GM18507 (cell line): ENCODE data around the gene TAF12.
A peak's percentile ranks its signal among the peaks of the same experiment; 100 is the strongest.
"Not testable (repeated sequence)": the region's sequence is repeated elsewhere in the genome, so short reads cannot be mapped to it uniquely, and the experiment has no call there.

ENCODE experiments used
- DNase-seq: peaks from one replicate; pipeline ENCODE4 v3.0.0; 2011; ENCODE audit warnings: low read depth; ENCODE audit not compliant: insufficient read length; ENCODE audit errors: extremely low spot score
- FAIRE-seq: peaks from 2 replicates; lab custom pipeline; 2011; peaks lifted over from hg19 to GRCh38; lab: Jason Lieb, UNC

Gene TAF12

DNA sequence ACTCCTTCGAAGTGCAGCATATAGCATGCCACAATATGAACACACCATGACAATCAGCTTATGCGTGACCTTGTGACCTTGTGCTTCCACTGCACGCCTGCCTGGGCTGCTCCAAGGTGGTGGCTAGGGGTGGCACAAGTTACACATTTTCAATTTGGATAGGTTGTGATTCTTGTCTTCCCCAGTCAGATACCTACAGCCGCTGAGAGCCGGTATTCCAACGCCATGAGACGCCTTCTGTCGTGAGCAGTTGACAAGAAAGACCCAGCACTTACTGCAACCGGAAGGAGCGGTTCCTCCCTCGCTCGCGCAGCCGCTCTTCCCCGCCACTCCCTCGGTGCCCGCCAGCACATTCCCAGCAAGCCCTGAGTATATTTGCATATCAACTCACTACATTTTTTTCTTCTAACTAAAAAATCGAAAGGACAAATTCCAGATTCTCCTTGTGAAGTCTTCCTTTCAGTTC, 5.2 kb upstream of the TAF12 start:
- FAIRE-seq: peak; percentile 95
- peak; percentile 74 for DNase-seq

DNA sequence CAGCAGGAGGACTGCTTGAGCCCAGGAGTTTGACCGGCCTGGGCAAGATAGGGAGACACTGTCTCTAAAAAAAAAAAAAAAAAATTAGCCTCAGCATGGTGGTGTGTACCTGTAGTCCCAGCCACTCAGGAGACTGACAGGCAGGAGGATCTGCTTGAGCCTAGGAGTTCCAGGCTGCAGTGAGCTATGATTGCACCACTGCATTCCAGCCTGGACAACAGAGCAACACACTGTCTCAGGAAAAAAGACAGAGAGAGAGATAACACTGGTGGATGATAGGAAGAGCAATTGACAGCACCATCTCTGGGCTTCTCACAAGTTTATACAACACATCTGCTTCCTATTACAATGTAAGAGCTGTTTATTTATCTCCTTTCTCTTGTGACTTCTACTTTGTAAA, 3.2 kb upstream of the TAF12 start:
- no peak for DNase-seq
- FAIRE-seq: no peak

DNA sequence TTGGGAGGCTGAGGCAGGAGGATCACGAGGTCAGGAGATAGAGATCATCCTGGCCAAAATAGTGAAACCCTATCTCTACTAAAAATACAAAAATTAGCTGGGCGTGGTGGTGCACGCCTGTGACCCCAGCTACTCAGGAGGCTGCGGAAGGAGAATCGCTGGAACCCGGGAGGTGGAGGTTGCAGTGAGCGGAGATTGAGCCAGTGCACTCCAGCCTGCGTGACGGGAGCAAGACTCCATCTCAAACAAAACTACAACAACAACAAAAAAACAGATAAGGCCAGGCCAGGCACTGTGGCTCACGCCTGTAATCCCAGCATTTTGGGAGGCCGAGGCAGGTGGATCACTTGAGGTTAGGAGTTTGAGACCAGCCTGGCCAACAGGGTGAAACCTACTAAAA, 2.5 kb upstream of the TAF12 start:
- not testable (repeated sequence) for FAIRE-seq, DNase-seq

DNA sequence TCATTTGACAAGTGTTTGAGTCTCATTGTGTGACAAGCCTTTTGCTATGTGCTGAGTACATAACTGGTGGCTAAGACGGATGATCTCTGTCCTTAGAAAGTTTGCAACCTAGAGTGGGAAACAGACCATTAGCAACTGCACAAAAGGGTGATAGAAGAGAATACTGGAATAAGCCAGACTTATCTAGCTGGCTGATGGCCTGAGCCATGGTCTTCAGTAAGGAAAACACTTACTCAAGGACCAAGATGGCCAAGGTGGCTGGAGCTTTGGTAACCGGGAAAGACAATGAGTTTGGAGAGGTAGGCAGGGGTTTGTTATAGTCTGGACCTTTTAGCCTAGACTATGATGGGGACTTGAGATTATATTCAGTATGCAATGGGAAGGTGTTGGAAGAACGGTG, 1.6 kb upstream of the TAF12 start:
- no peak for FAIRE-seq
- DNase-seq: no peak

DNA sequence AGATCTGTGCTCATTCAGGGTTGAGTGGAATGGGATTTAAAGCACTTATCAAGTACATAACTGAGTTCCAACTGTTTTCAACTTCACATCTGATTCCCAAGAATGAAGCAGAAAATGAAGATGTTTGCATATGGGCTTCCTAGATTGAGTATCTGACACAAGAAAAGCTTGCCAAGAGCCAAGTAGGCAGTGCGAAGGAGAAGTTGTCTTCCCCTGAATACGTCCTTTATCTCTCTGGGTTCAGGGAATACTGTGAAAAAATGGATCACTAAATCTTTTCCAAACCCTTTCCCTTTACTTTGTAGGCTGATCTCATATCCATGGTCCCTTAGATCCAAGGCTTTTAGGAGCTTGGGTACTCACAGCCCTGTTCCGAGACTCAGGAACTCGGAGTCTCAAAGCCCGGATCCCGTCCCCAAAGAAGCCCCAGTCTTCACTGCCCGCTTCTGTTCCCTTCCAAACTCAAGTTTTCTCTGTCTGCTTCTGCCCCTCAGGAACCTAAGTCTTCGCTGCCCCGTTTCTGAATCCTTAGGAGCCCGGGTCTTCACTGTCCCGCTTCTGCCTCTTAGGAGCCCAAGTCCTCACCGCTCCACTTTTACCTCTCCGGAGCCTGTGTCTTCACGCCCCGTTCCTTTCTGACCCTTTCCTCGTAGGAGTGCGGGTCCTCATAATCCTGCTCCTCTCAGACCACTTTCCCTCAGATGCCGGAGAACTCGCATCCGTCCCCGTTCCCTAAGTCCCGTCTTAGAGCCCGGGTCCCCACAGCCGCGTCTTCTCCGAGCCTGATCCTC, 616 bp downstream of the TAF12 start:
- FAIRE-seq (no peak), DNase-seq (no peak)

DNA sequence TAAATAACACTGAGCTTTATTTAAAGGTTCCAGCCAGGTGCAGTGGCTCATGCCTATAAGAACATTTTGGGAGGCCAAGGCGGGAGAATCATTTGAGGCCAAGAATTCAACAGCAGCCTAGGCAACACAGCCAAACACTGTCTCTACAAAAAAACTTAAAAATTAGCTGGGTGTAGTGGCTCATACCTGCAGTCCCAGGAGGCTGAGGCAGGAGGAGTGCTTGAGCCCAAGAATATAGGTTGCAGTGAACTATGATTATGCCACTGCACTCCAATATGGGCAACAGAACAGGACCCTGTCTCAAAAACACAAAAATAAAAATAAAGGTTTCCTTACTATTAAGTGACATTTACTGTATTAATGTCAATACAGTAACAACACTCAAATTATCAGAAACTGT, 2.1 kb downstream of the TAF12 start:
- FAIRE-seq: peak; percentile 35
- no peak for DNase-seq

DNA sequence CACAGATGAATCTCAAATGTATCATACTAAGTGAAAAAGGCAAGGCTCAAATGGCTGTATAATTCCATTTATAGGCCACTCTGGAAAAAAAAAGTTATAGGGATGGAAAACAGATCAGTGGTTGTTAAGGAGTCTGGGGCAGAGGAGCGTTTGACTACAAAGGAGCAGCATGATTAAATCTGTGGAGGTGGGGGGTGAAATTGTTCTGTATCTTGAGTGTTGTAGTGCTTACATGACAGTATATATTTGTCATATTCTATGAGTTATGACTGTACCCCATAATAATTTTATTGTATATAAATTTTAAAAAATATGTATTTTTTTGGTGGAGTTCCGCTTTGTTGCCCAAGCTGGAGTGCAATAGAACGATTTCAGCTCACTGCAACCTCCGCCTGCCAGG, 10.3 kb downstream of the TAF12 start:
- FAIRE-seq (no peak), DNase-seq (no peak)

DNA sequence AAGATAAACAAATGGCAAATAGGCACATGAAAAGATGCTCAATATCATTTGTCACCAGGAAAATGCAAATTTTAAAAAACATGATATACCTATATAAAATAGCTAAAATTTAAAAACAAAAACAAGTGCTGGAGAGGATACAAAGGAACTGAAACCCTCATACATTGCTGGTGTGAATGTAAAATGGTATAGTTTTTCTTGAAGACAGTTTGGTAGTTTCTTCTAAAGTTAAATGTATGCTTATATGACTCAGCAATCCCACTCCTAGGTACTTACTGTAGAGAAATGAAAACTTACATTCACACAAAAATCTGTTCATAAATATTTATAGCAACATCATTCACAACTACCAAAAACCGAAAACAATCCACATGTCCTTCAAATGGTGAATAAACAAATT, 11.2 kb downstream of the TAF12 start:
- peak; percentile 74 for FAIRE-seq
- no peak for DNase-seq

DNA sequence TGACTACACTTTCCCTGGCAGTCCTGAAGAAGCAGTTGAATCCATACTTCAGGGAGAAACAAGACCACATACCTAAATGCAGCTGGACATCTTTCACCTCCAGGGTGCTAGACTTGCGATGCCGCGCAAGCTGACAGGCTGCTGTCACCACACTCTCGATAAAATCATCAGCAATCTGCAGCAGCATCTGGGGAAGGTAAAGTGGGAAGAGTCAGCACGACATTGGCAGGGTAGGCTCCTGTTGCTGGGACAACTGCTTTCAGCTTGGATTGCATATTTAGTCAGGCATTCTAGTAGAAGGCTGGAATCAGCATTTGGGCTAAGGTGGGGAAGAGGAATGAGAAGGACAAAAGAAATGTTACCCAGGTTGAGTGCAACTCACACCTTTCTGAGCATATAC, 29.7 kb downstream of the TAF12 start:
- FAIRE-seq (no peak), DNase-seq (no peak)

DNA sequence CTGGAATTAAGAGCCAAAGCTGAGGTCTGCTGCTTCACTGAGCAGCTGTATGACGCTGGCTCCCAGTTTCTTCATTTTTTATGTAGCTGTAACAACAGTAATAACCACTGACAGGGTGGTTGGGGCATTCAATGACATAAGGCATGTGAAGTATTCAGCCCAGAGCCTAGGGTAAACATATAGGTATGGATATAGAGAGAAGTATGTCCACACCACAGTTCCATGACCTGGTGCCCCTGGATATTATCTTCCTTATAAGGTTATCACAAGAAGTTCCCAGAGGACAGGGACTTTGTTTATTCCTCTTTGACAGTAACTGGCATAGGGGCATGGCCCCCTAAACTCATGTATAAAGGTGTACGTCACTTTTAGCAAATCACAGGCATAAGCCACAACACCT, 36.1 kb downstream of the TAF12 start:
- FAIRE-seq (no peak), DNase-seq (no peak)

DNA sequence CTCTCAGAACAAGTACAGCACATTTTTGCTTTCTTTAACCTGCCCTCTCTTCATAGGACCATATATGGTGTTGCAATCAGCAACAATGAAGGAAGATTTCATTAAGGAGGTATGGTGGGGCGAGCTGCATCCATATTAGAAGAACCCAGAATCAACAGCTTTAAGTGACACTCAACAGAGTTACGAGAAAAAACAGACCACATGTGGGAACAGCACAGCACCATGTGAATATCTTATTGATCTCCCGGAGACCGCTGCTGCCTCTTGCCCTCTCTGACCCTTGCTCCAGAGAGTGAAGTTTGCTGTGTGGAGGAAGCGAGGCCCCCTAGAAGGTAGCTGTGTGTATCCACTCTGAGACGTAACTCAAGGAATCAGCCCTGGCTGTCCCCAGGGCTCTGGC, 37.9 kb downstream of the TAF12 start:
- FAIRE-seq (no peak), DNase-seq (no peak)

DNA sequence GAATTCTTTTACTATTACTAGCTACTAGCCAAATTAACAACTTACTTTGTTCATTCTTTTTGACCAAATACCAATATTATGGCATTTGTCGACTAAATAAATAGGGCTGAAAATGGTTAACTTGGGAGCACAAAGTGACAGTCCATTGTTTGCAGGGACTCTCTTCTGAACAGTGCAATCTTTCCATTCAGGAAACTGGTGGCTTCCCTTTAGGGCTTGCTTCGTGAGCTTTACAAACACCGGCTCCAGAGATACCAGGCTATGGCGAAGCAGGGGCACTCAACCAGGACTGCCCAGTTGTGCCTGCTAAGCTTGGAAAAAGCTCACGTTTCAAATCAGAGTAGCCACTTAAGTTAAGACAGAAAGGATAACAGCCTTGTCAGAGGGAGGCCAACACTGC, 38.5 kb downstream of the TAF12 start:
- no peak for FAIRE-seq
- DNase-seq: no peak

DNA sequence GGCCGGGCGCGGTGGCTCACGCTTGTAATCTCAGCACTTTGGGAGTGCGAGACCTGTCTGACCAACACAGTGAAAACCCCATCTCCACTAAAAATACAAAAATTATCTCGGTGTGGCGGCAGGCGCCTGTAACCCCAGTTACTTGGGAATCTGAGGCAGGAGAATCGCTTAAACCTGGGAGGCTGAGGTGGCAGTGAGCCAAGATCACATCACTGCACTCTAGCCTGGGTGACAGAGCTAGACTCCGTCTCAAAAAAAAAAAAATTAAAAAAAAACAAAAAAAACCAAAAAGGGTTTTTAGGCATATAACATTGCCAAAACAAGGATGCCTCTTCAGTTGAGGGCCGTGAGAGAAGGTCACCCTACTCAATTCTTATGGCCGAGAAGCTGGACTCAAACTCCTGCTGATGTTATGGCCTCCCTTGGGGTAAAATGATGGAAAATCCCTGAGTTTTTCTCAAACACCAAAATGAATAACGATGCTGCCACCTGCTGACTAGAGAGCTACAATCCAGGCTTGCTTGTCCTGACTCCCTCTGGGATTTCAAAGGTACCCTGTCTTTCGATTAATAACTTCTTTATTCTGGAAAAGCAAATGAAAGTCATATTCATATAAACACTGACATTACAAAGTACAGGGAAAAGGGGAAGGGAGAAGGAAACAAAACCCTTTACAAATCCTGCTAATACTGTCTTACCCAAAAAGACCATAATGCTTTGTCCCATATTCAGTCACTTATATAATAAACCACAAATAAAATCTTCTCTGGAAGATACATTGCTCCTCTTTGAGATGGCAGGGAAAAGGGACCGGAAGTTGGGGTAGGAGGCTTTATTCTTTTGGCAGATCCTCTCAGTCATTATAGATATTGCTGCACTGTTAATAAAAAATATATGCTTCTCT, 40.1 kb downstream of the TAF12 start:
- peak; percentile 83 for FAIRE-seq
- no peak for DNase-seq

DNA sequence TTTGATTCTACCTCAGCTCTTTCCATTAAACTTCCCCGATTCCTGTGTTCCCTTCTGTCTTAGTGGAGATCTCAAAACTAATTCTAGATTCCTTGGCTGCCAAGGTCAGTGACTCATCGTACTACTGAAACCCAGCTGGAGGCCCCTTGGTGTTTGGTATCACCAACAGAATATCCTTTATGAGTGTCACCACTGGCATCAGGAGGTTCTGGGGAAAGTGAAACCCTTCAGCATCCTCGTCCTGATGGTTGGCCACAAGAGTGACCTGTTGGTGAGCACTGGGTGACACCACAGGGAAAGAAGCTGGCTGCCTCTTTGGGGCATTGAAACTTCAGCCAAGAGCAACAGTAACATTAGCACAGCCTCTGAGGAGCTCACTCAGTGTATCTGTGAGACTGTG, 41.2 kb downstream of the TAF12 start:
- FAIRE-seq (peak; percentile 62), DNase-seq (no peak)

DNA sequence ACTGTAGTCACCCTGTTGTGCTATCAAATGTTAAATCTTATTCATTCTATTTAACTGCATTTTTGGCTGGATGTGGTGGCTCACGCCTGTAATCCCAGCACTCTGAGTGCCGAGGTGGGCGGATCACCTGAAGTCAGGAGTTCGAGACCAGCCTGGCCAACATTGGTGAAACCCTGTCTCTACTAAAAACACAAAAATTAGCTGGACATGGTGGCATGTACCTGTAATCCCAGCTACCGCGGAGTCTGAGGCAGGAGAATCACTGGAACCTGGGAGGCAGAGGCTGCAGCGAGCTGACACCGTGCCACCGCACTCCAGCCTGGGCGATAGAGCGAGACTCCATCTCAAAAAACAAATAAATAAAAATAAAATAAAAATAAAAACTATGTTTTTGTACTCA, 46.6 kb downstream of the TAF12 start:
- FAIRE-seq, DNase-seq: not testable (repeated sequence)

DNA sequence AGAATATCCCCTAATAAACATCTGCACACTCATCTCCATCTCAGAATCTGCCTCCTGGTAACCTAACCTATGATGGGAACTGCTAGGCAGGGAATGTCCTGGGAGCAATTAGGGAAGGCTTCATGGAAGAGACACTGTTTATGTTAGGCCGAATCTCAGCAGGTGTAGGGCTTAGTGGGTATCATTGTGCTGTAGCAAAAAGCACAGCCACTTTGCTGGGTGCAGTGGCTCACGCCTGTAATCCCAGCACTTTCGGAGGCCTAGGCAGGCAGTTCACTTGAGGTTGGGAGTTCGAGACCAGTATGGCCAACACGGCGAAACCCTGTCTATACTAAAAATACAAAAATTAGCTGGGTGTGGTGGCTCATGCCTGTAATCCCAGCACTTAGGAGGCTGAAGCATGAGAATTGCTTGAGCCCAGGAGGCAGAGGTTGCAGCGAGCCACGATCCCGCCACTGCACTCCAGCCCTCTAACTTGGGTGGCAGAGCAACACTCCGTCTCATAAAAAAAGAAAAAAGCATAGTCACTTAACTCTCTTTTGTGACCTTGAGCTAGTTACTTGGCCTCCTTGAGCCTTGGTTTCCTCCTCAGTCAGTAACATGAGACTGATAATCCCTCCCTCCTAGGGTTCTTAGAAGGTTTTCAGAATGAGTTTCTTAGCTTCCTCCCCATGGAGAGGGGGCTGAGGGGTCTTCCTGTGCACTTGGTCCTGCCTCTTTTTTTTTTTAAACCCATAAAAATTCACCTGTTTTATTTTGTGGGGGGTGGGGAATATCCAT, 47.3 kb downstream of the TAF12 start:
- DNase-seq: no peak

DNA sequence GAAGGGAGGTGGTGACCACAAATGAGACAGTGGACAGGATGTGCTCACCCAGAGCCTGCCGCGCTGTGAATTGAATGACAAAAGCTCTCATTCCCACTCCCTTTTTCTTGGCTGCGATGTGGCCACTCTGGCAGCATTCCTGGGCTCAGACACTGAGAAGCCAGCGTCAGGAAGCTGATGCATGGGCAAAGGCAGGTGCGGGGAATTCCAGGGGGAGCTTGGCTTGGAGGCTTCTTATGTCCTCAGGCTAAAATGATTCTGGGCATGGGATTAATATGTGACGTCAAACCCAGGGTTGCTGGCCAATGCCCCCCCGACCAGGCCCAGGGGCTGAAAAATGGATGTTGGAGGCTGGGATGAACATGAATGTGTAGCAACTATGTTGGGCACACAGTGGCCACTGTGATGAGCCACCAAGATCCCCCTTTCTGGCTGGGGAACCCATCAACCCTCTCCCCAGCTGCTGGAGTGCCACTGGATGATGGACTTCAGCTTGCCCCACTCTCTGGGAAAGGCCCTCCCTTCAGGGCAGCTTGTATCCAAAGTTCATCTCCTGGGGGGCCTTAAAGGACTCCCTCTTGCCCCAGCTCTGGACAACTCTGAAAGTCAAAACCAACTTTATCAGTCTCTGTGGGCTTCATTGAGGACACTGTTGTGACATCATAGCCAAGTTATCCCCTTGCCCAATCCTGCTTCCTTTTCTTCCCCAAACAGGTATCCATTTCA, 48.0 kb downstream of the TAF12 start:
- DNase-seq: not testable (repeated sequence)

More for the DNA sequence above, 47.3 kb downstream of the TAF12 start:
- FAIRE-seq: no peak

DNA sequence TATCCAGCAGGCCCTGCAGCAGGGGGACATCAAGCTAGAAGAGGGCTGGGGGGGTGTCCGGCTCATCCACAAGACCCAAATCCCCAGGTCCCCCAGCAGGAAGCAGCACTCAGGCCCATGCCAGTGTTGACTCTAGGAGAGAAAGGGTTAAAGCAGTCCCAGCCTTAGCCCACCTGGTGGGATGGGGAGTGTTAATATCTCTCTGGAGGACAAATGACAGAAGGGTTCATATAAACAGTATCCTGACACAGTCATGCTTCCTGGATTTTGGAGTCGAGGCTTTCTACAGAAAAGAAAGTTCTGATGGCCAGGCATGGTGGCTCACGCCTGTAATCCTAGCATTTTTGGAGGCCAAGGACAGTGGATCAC, 48.9 kb downstream of the TAF12 start:
- not testable (repeated sequence) for FAIRE-seq, DNase-seq

More for the DNA sequence above, 48.0 kb downstream of the TAF12 start:
- not testable (repeated sequence) for FAIRE-seq
